K562 (cell line): Measurements from ENCODE around the gene NUDT14. TPM values are rescaled to one million over a fixed set of nuclear protein-coding genes. Genes with fewer than 3 reads are reported as not detected.

Source experiments
- AFF1 ChIP-seq, 2 experiments: fragments of 450-650 bp; IDR thresholded peaks; 2 replicates each; pipeline ENCODE4 v1.6.1; 2018; ENCODE audit warnings: mild to moderate bottlenecking in 2 of 2, low read depth in 1 of 2; ENCODE audit not compliant: partially characterized antibody in 2 of 2
- EP300 ChIP-seq: IDR thresholded peaks from 2 replicates; pipeline ENCODE4 v1.6.1; 2012; ENCODE audit warnings: low read length, improper control_type of control experiment
- EP400 ChIP-seq: fragments of 450-650 bp; IDR thresholded peaks from 2 replicates; pipeline ENCODE4 v1.6.1; 2017; ENCODE audit warnings: antibody characterized with exemption, mild to moderate bottlenecking, moderate library complexity
- ERF ChIP-seq: fragments of 450-650 bp; formaldehyde crosslinking; IDR thresholded peaks from 2 replicates; pipeline ENCODE4 v1.4.0; 2020; ENCODE audit warnings: mild to moderate bottlenecking, mixed read lengths
- EWSR1 ChIP-seq: fragments of 450-650 bp; IDR thresholded peaks from 2 replicates; pipeline ENCODE4 v1.6.1; 2018; ENCODE audit warnings: borderline replicate concordance, mild to moderate bottlenecking, low read depth, moderate library complexity; ENCODE audit not compliant: partially characterized antibody
- EZH2 ChIP-seq: IDR thresholded peaks from 2 replicates; pipeline ENCODE4 v1.6.1; 2012; ENCODE audit warnings: low read depth, mild to moderate bottlenecking, inconsistent platforms, low read length, borderline replicate concordance
- HDAC6 ChIP-seq: IDR thresholded peaks from 2 replicates; pipeline ENCODE4 v1.6.1; 2012; ENCODE audit warnings: low read depth, mild to moderate bottlenecking, control low read depth, inconsistent platforms, low read length, moderate library complexity
- KAT2B ChIP-seq: IDR thresholded peaks from one replicate; pipeline ENCODE4 v1.6.1; 2012; ENCODE audit warnings: low read depth, mild to moderate bottlenecking, control low read depth, inconsistent platforms, low read length, moderate library complexity
- KHSRP ChIP-seq: fragments of 450-650 bp; IDR thresholded peaks from 2 replicates; pipeline ENCODE4 v1.6.1; 2017
- LCOR ChIP-seq: sonication (generic); formaldehyde crosslinking; IDR thresholded peaks from 2 replicates; pipeline ENCODE4 v1.8.0; 2022; ENCODE audit warnings: mild to moderate bottlenecking, missing genetic modification reagents
- PML ChIP-seq: IDR thresholded peaks from 2 replicates; pipeline ENCODE4 v1.6.1; 2012; ENCODE audit warnings: low read length, inconsistent platforms
- RNF2 ChIP-seq: sonication (generic); IDR thresholded peaks from 2 replicates; pipeline ENCODE4 v1.6.1; 2016
- SRSF1 ChIP-seq: fragments of 200-400 bp; formaldehyde crosslinking; IDR thresholded peaks from 2 replicates; pipeline ENCODE4 v1.6.1; 2017; ENCODE audit warnings: mild to moderate bottlenecking, low read depth, low read length, moderate library complexity
- STAT6 ChIP-seq: sonication (generic); formaldehyde crosslinking; IDR thresholded peaks from 2 replicates; pipeline ENCODE4 v1.8.1; 2023; ENCODE audit warnings: mild to moderate bottlenecking, missing genetic modification reagents
- THRA ChIP-seq: fragments of 450-650 bp; IDR thresholded peaks from 2 replicates; pipeline ENCODE4 v1.6.1; 2017; ENCODE audit warnings: mild to moderate bottlenecking, moderate library complexity
- ZKSCAN1 ChIP-seq: fragments of 150-350 bp; IDR thresholded peaks from 2 replicates; pipeline ENCODE4 v1.6.1; 2016; ENCODE audit warnings: low read depth, low read length
- ZNF124 ChIP-seq: sonication (generic); formaldehyde crosslinking; IDR thresholded peaks from 2 replicates; pipeline ENCODE4 v1.8.1; 2022; ENCODE audit warnings: missing genetic modification reagents
- ZNF239 ChIP-seq: fragments of 250-450 bp; sonication (Bioruptor Pico); IDR thresholded peaks from 2 replicates; pipeline ENCODE4 v1.4.0; 2020; ENCODE audit warnings: mild to moderate bottlenecking
- ZNF274 ChIP-seq: IDR thresholded peaks from 2 replicates; pipeline ENCODE4 v1.6.1; 2011; ENCODE audit warnings: low read depth, mild to moderate bottlenecking, low read length, moderate library complexity, borderline replicate concordance
- ZNF347 ChIP-seq: fragments of 450-650 bp; formaldehyde crosslinking; IDR thresholded peaks from 2 replicates; pipeline ENCODE4 v1.4.0; 2020; ENCODE audit warnings: low read depth, mild to moderate bottlenecking, moderate library complexity
- ZNF589 ChIP-seq: fragments of 200-800 bp; sonication (Bioruptor generic); IDR thresholded peaks from 2 replicates; pipeline ENCODE4 v1.6.1; 2016; ENCODE audit warnings: low read depth, missing genetic modification characterization, missing compliant biosample characterization
- ZNF780A ChIP-seq: fragments of 250-450 bp; sonication (Bioruptor Pico); IDR thresholded peaks from 2 replicates; pipeline ENCODE4 v1.5.0; 2021; ENCODE audit warnings: mild to moderate bottlenecking
- polyA plus RNA-seq, 8 experiments: library from polyadenylated mRNA; depleted of rRNA in 4 of 8; stranded (reverse) in 5 of 8; unstranded in 3 of 8; fragments of >200 nt; fragmentation: Nextera tagmentation in 2 of 8; fragmentation: Illumina TruSeq in 1 of 8; extraction: Ambion mirVana in 2 of 8; extraction: Trizol in 1 of 8; gene quantifications; 2 replicates each; pipeline versions ENCODE4 v1.2.1 to v1.2.3, GENCODE V29; 2011 to 2014; ENCODE audit warnings: inconsistent platforms in 1 of 8, missing spikeins in 1 of 8
- total RNA-seq, 7 experiments: library from RNA; depleted of rRNA in 6 of 7; stranded (reverse); fragments of >200 nt in 6 of 7; fragmentation: Illumina TruSeq in 2 of 7; extraction: Trizol in 2 of 7; gene quantifications; 2 replicates each; pipeline versions ENCODE4 v1.2.1 to v1.2.3, GENCODE V29; 2011 to 2021; ENCODE audit warnings: low replicate concordance in 1 of 7

Gene NUDT14
- total and polyA plus RNA-seq, 9 of the 15 experiments (the other 6 are each of a cell fraction or from before 2014, with no cell fraction given) = 0.14 to 16.3 (median 8.2) TPM

- no peak for TF ChIP-seq AFF1 (IDR thresholded peaks at IDR 0.05; ENCODE audit: low read depth in 1 of 2, partially characterized antibody in 2 of 2)
- TF ChIP-seq THRA = no peak
- no peak for TF ChIP-seq ERF (CRISPR knock-in tag)
- TF ChIP-seq LCOR = no peak
- TF ChIP-seq HDAC6 = no peak
- no peak for TF ChIP-seq ZNF124 (CRISPR knock-in tag)
- TF ChIP-seq EP300 = no peak
- no peak for TF ChIP-seq KAT2B
- no peak for TF ChIP-seq RNF2
- TF ChIP-seq ZNF274 = no peak
- no peak for TF ChIP-seq ZNF589 (CRISPR knock-in tag)
- no peak for TF ChIP-seq PML
- TF ChIP-seq KHSRP = no peak
- TF ChIP-seq ZNF239 (CRISPR knock-in tag) = no peak
- TF ChIP-seq ZNF780A (CRISPR knock-in tag) = no peak
- TF ChIP-seq STAT6 (CRISPR knock-in tag) = no peak
- no peak for TF ChIP-seq SRSF1
- no peak for TF ChIP-seq EWSR1
- no peak for TF ChIP-seq ZNF347 (CRISPR knock-in tag)
- peak; percentile 54; the same call in 1 of the 2 replicates for TF ChIP-seq EP400
- TF ChIP-seq EZH2 = no peak
- no peak for TF ChIP-seq ZKSCAN1
Measured at GRCh38 chr14:105167303-105168092, 13.6 kb downstream of the NUDT14 start (continued).
